HG02870 (cell line): Measurements from ENCODE around the gene DNAJC12.
"Not testable (repeated sequence)": the region's sequence is repeated elsewhere in the genome, so short reads cannot be mapped to it uniquely, and the experiment has no call there.

ENCODE experiments used
- ATAC-seq: cut with Tn5 transposase; IDR thresholded peaks from one replicate; pipeline ENCODE4 v1.9.1; 2021; ENCODE audit warnings: mild to moderate bottlenecking, moderate library complexity; ENCODE audit not compliant: unreplicated experiment

The DNAJC12 gene

GRCh38 chr10:67794256-67794655 is 43.7 kb downstream of the DNAJC12 start:
- ATAC-seq, result no peak

GRCh38 chr10:67793313-67793712 is 44.7 kb downstream of the DNAJC12 start:
- no peak for ATAC-seq

- no peak for ATAC-seq
Measured at GRCh38 chr10:67792653-67793052, 45.3 kb downstream of the DNAJC12 start.

GRCh38 chr10:67790534-67791408 is 47.2 kb downstream of the DNAJC12 start:
- no peak for ATAC-seq

GRCh38 chr10:67789769-67790168 is 48.2 kb downstream of the DNAJC12 start:
- ATAC-seq, result no peak

GRCh38 chr10:67788028-67788886 is 49.7 kb downstream of the DNAJC12 start:
- ATAC-seq, result peak; percentile 72

GRCh38 chr10:67785098-67785497 is 52.9 kb downstream of the DNAJC12 start:
- ATAC-seq, result no peak

- no peak for ATAC-seq
Measured at GRCh38 chr10:67784474-67784873, 53.5 kb downstream of the DNAJC12 start.

GRCh38 chr10:67783606-67784294 is 54.2 kb downstream of the DNAJC12 start:
- no peak for ATAC-seq

GRCh38 chr10:67782530-67782929 is 55.5 kb downstream of the DNAJC12 start:
- ATAC-seq, result no peak

GRCh38 chr10:67780759-67781538 is 57.0 kb downstream of the DNAJC12 start:
- ATAC-seq, result peak; percentile 82

- not testable (repeated sequence) for ATAC-seq
Measured at GRCh38 chr10:67780204-67780621, 57.8 kb downstream of the DNAJC12 start.

GRCh38 chr10:67779465-67780203 is 58.4 kb downstream of the DNAJC12 start:
- ATAC-seq, result peak; percentile 39

- no peak for ATAC-seq
Measured at GRCh38 chr10:67776371-67776770, 61.6 kb downstream of the DNAJC12 start.

GRCh38 chr10:67775279-67775678 is 62.7 kb downstream of the DNAJC12 start:
- ATAC-seq, result no peak

GRCh38 chr10:67772894-67773511 is 65.0 kb downstream of the DNAJC12 start:
- ATAC-seq, result peak; percentile 95

GRCh38 chr10:67772151-67772550 is 65.8 kb downstream of the DNAJC12 start:
- ATAC-seq, result no peak

GRCh38 chr10:67771200-67771599 is 66.8 kb downstream of the DNAJC12 start:
- ATAC-seq, result peak; percentile 1

GRCh38 chr10:67770537-67770936 is 67.5 kb downstream of the DNAJC12 start:
- peak; percentile 65 for ATAC-seq
